OCI-LY3 (cell line): Measurements from ENCODE around the gene ARHGAP26.

ENCODE experiments used
- H2AFZ ChIP-seq: fragments of 200-600, 300-600 bp; shearing (Covaris generic); 2 replicates; pipeline ENCODE4 v1.6.0; 2014; ENCODE audit warnings: antibody characterized with exemption, low read depth, low read length
- H3K27ac ChIP-seq: fragments of 200-600, 300-600 bp; sonication (generic); 2 replicates; pipeline ENCODE4 v1.5.1; 2014; ENCODE audit warnings: mild to moderate bottlenecking, low read length, moderate library complexity, mixed read lengths
- H3K27me3 ChIP-seq: fragments of 200-600, 300-600 bp; sonication (generic); 2 replicates; pipeline ENCODE4 v1.6.1; 2014; ENCODE audit warnings: low read depth, low read length, mixed read lengths
- H3K36me3 ChIP-seq: fragments of 200-600, 300-600 bp; sonication (generic); replicated peaks from 2 replicates; pipeline ENCODE3; 2014; ENCODE audit warnings: low read depth, low read length, mixed read lengths
- H3K4me1 ChIP-seq: fragments of 300-600, 200-600 bp; sonication (generic); 2 replicates; pipeline ENCODE4 v1.6.1; 2014; ENCODE audit warnings: low read length, mixed read lengths
- H3K4me2 ChIP-seq: fragments of 200-600, 300-600 bp; sonication (generic); 2 replicates; pipeline ENCODE4 v1.6.1; 2014; ENCODE audit warnings: low read length, mixed read lengths
- H3K4me3 ChIP-seq: fragments of 300-600, 200-600 bp; sonication (generic); 2 replicates; pipeline ENCODE4 v1.5.1; 2014; ENCODE audit warnings: antibody characterized with exemption, mild to moderate bottlenecking, low read length, moderate library complexity
- H3K79me2 ChIP-seq: fragments of 300-600, 200-600 bp; shearing (Covaris generic); 2 replicates; pipeline ENCODE4 v1.6.1; 2014; ENCODE audit warnings: mild to moderate bottlenecking, low read length, mixed read lengths
- H3K9ac ChIP-seq: fragments of 300-600, 200-600 bp; shearing (Covaris generic); 2 replicates; pipeline ENCODE4 v1.6.0; 2014; ENCODE audit warnings: mild to moderate bottlenecking, low read length, moderate library complexity
- H3K9me3 ChIP-seq: fragments of 200-600, 300-600 bp; shearing (Covaris generic); 2 replicates; pipeline ENCODE4 v1.6.1; 2014; ENCODE audit warnings: low read length, mixed read lengths; ENCODE audit not compliant: insufficient read depth
- H4K20me1 ChIP-seq: fragments of 200-600, 300-600 bp; sonication (generic); 2 replicates; pipeline ENCODE4 v1.6.1; 2016; ENCODE audit warnings: low read length, mixed read lengths; ENCODE audit not compliant: insufficient read depth
- CTCF ChIP-seq: fragments of 200-600, 300-600 bp; sonication (generic); IDR thresholded peaks from 2 replicates; pipeline ENCODE4 v1.5.1; 2014; ENCODE audit warnings: antibody characterized with exemption, low read length, low read depth
- EZH2phosphoT487 ChIP-seq: fragments of 200-600 bp; shearing (Covaris generic); IDR thresholded peaks from 2 replicates; pipeline ENCODE4 v1.6.1; 2018; ENCODE audit warnings: antibody characterized with exemption, mixed run types, low read depth

ARHGAP26 gene

GRCh38 chr5:143249851-143250250 is 479.7 kb downstream of the ARHGAP26 start:
- no peaks in the 10 kb centered on the region for H3K79me2 ChIP-seq
- H2AFZ ChIP-seq = no peak overlapping the region
- H3K9me3 ChIP-seq = no peaks in the 10 kb centered on the region
- no peaks in the 10 kb centered on the region for H3K27me3 ChIP-seq
- H3K4me3 ChIP-seq = no peak overlapping the region
- no peak overlapping the region for H3K9ac ChIP-seq
- TF ChIP-seq EZH2phosphoT487 = no peak
- TF ChIP-seq CTCF = no peak
- no peaks in the 10 kb centered on the region for H4K20me1 ChIP-seq
- H3K27ac ChIP-seq = no peak overlapping the region
- H3K4me1 ChIP-seq = peaks cover 32% of the 10 kb centered on the region
- H3K4me2 ChIP-seq = no peak overlapping the region
- no peaks in the 10 kb centered on the region for H3K36me3 ChIP-seq

DNA sequence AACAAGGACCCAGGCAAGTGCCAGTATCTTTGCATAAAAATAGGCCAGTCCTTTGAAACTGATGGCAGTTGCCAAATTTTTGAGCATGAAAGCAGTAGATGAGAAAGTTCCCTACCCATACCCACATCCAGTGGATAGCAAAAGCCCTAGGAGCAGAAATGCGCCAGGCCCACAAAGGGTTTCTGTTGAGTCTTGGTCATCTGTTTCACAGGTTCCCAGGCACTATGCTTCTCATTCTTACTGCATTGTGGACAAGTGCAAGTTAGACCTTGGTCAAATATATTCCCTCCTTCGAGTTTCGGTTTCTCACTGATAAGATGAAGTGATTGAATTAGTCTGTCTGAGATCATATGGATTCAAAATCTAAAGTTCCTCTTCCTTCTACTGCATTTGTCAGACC is 481.0 kb downstream of the ARHGAP26 start:
- no peak for TF ChIP-seq CTCF
- TF ChIP-seq EZH2phosphoT487 = no peak
- Histone ChIP-seq H3K27me3 (no peaks in the 10 kb centered on the region), H3K79me2 (no peaks in the 10 kb centered on the region), H3K27ac (peak overlapping the region; percentile 58), H3K4me2 (peak overlapping the region; percentile 78; the same call in 1 of the 2 replicates), H3K4me3 (no peak overlapping the region), H4K20me1 (no peaks in the 10 kb centered on the region), H3K9ac (peak overlapping the region; percentile 14; the same call in 1 of the 2 replicates), H2AFZ (no peak overlapping the region), H3K4me1 (peaks cover 32% of the 10 kb centered on the region), H3K36me3 (no peaks in the 10 kb centered on the region), H3K9me3 (no peaks in the 10 kb centered on the region)

DNA sequence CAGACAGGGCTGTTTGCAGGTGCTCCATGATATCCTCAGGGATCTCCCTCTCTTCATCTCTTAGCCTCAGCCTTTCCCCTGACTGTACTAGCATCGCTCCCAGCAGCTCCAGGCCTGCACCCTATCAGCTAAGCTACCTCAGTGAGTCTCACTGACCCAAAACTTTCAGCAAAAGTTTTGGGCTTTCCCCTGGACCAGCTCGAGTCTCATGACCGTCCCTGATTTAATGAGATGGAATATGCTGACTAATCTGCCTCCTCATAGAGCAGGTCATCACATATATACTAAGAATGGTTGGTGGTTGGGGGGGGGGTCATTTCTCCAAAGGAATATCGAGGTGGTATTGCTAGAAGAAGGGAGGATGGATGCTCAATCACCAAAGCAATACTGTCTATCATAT is 481.8 kb downstream of the ARHGAP26 start:
- peaks cover 32% of the 10 kb centered on the region for H3K4me1 ChIP-seq
- no peaks in the 10 kb centered on the region for H4K20me1 ChIP-seq
- no peaks in the 10 kb centered on the region for H3K9me3 ChIP-seq
- TF ChIP-seq EZH2phosphoT487 (no peak), CTCF (no peak)
- H3K36me3 ChIP-seq = no peaks in the 10 kb centered on the region
- no peaks in the 10 kb centered on the region for H3K79me2 ChIP-seq
- no peaks in the 10 kb centered on the region for H3K27me3 ChIP-seq
- peak overlapping the region; percentile 53 for H3K4me3 ChIP-seq
- no peak overlapping the region for H2AFZ ChIP-seq
- H3K9ac ChIP-seq = peak overlapping the region; percentile 31; the same call in 1 of the 2 replicates
- H3K4me2 ChIP-seq = peak overlapping the region; percentile 78
- H3K27ac ChIP-seq = peak overlapping the region; percentile 58

GRCh38 chr5:143254819-143255218 is 484.6 kb downstream of the ARHGAP26 start:
- Histone ChIP-seq H3K27me3 (no peaks in the 10 kb centered on the region), H2AFZ (no peak overlapping the region), H3K4me3 (no peak overlapping the region), H3K9me3 (no peaks in the 10 kb centered on the region), H3K4me1 (peaks cover 32% of the 10 kb centered on the region), H3K9ac (no peak overlapping the region), H3K36me3 (no peaks in the 10 kb centered on the region), H3K27ac (no peak overlapping the region), H4K20me1 (no peaks in the 10 kb centered on the region), H3K4me2 (no peak overlapping the region), H3K79me2 (no peaks in the 10 kb centered on the region)
- no peak for TF ChIP-seq CTCF
- no peak for TF ChIP-seq EZH2phosphoT487
